Effector memory CD8-positive, alpha-beta T cell (primary cell): ENCODE measurements around the gene SSR1.
A peak's percentile ranks its signal among the peaks of the same experiment; 100 is the strongest.

ENCODE experiments used
- ATAC-seq: fragments of 150-1000 bp; cut with Tn5 transposase; replicated peaks from 2 replicates; pipeline ENCODE4 v1.10.0; 2021; ENCODE audit warnings: mild to moderate bottlenecking, moderate library complexity
- DNase-seq, 3 experiments: peaks; one replicate each; pipeline ENCODE4 v3.0.0; 2021
- H3K27ac Mint-ChIP-seq, 2 donors: one replicate each; pipeline ENCODE4 v1.8.0; 2022; ENCODE audit warnings: mild to moderate bottlenecking in 2 of 2, mixed read lengths in 2 of 2, moderate library complexity in 2 of 2
- H3K27me3 Mint-ChIP-seq, 2 donors: one replicate each; pipeline ENCODE4 v1.8.0; 2022; ENCODE audit warnings: mixed read lengths in 2 of 2
- H3K36me3 Mint-ChIP-seq: one replicate; pipeline ENCODE4 v1.8.0; 2022; ENCODE audit warnings: mild to moderate bottlenecking, moderate library complexity, mixed read lengths; ENCODE audit not compliant: insufficient read depth
- H3K4me1 Mint-ChIP-seq, 2 donors: one replicate each; pipeline ENCODE4 v1.8.0; 2022; ENCODE audit warnings: low read depth in 2 of 2, mixed read lengths in 2 of 2
- H3K4me3 Mint-ChIP-seq, 2 donors: one replicate each; pipeline ENCODE4 v1.8.0; 2022; ENCODE audit warnings: mild to moderate bottlenecking in 2 of 2, mixed read lengths in 2 of 2, moderate library complexity in 2 of 2
- H3K9me3 Mint-ChIP-seq, 2 donors: one replicate each; pipeline ENCODE4 v1.8.0; 2022; ENCODE audit warnings: mixed read lengths in 2 of 2

Gene SSR1

DNA sequence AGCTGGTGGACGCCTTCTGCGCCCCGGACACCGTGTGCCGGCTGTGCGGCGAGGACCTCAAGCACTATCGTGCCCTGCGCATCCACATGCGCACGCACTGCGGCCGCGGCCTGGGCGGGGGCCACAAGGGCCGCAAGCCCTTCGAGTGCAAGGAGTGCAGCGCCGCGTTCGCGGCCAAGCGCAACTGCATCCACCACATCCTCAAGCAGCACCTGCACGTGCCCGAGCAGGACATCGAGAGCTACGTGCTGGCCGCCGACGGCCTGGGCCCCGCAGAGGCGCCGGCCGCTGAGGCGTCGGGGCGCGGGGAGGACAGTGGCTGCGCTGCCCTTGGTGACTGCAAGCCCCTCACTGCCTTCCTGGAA, 82.7 kb downstream of the SSR1 start:
- Mint-ChIP-seq H3K27me3 (no peaks in the 10 kb centered on the region), H3K27ac (no peak overlapping the region), H3K4me1 (peaks cover 5 to 15% of the 10 kb centered on the region in 2 donors), H3K4me3 (no peak overlapping the region), H3K36me3 (peaks cover 69% of the 10 kb centered on the region), H3K9me3 (no peaks in the 10 kb centered on the region)
- no peak for DNase-seq
- ATAC-seq = no peak

DNA sequence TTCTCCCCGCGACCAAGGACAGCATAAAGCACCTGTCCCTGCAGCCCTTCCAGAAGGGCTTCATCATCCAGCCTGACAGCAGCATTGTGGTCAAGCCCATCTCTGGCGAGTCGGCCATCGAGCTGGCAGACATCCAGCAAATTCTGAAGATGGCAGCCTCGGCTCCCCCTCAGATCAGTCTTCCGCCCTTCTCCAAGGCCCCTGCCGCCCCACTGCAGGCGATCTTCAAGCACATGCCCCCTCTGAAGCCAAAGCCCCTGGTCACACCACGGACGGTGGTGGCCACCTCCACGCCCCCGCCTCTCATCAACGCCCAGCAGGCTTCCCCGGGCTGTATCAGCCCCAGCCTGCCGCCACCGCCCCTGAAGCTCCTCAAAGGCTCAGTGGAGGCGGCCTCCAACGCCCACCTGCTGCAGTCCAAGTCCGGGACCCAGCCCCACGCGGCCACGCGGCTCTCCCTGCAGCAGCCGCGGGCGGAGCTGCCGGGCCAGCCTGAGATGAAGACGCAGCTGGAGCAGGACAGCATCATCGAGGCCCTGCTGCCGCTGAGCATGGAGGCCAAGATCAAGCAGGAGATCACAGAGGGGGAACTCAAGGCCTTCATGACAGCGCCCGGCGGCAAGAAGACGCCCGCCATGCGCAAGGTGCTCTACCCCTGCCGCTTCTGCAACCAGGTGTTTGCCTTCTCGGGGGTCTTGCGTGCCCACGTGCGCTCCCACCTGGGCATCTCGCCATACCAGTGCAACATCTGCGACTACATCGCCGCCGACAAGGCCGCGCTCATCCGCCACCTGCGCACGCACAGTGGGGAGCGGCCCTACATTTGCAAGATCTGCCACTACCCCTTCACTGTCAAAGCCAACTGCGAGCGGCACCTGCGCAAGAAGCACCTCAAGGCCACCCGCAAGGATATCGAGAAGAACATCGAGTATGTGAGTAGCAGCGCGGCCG, 83.3 kb downstream of the SSR1 start:
- DNase-seq (no peak), ATAC-seq (no peak)
- no peaks in the 10 kb centered on the region for H3K9me3 Mint-ChIP-seq
- H3K36me3 Mint-ChIP-seq = peaks cover 63% of the 10 kb centered on the region
- H3K4me1 Mint-ChIP-seq = peaks cover 5 to 15% of the 10 kb centered on the region in 2 donors
- no peak overlapping the region for H3K4me3 Mint-ChIP-seq
- no peak overlapping the region for H3K27ac Mint-ChIP-seq
- H3K27me3 Mint-ChIP-seq = no peaks in the 10 kb centered on the region

DNA sequence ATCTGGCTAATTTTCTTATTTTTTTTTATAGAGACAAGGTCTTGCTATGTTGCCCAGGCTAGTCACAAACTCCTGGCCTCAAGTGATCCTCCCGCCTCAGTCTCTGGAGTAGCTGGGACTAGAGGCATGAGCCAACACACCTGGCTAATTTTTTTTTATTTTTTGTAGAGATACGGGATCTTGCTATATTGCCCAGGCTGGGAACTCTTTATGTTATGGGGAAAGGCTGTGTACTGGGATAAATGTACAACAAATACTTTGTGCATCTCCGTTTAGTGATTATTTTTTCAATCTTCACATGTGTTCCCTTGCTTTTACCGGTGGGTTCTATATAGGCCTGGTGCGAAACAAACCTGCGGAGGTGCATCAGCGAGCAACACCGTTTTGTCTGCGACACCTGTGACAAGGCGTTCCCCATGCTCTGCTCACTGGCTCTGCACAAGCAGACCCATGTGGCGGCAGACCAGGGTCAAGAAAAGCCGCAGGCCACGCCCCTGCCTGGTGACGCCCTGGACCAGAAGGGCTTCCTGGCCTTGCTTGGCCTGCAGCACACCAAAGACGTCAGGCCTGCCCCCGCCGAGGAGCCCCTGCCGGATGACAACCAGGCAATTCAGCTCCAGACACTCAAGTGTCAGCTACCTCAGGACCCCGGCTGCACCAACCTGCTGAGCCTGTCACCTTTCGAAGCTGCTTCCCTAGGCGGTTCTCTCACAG, 84.2 kb downstream of the SSR1 start:
- H3K4me1 Mint-ChIP-seq = peaks cover 5 to 15% of the 10 kb centered on the region in 2 donors

DNA sequence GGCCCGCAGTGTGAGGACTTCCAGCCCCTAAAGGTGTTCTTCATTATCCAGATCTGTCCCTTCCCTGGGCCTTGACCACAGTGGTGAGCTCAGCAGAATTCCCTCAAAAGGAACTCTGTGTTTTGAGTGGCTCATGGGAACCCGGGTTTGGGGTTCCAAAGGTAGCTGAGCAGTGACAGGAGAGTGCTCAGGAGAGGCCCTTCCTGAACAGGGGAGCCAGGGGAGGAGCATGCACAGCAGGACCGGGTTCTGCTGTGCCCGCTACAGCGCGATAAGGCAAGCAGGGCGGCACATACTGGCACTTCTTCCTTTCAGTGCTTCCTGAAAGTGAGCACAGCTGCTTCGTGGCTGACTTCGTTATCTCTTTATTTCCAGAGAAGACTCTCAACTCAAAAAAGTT, 88.3 kb downstream of the SSR1 start:
- H3K4me1 Mint-ChIP-seq = peaks cover 0 to 15% of the 10 kb centered on the region in 2 donors
- DNase-seq (no peak), ATAC-seq (no peak)
- no peak overlapping the region for H3K4me3 Mint-ChIP-seq
- H3K36me3 Mint-ChIP-seq = peaks cover 63% of the 10 kb centered on the region
- no peaks in the 10 kb centered on the region for H3K9me3 Mint-ChIP-seq
- H3K27me3 Mint-ChIP-seq = no peaks in the 10 kb centered on the region
- H3K27ac Mint-ChIP-seq = no peak overlapping the region

More for the DNA sequence above, 84.2 kb downstream of the SSR1 start:
- Mint-ChIP-seq H3K27me3 (no peaks in the 10 kb centered on the region), H3K27ac (no peak overlapping the region), H3K36me3 (peaks cover 60% of the 10 kb centered on the region), H3K4me3 (no peak overlapping the region), H3K9me3 (no peaks in the 10 kb centered on the region)
- ATAC-seq (no peak), DNase-seq (no peak)

DNA sequence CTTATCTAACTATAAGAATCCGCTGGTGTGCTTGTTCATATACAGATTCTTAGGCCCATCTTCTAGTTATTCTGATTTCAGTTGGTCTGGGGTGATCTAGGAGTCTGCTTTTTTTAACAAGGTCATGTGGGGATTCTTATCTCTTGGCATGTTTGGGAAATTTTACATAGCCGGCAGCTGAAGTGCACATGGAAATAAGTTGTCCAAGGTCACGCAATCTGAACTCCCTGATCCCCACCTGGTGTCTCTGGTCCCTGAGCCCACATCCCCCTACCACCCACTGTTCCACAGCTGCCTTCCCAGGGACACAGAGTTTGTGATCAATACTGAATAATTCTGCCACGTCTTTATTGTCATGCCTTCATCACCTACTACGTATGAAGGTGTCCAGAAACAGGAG, 90.8 kb downstream of the SSR1 start:
- ATAC-seq = no peak
- DNase-seq = no peak
- H3K36me3 Mint-ChIP-seq = peaks cover 55% of the 10 kb centered on the region
- no peaks in the 10 kb centered on the region for H3K9me3 Mint-ChIP-seq
- H3K27me3 Mint-ChIP-seq = no peaks in the 10 kb centered on the region
- H3K27ac Mint-ChIP-seq = no peak overlapping the region
- no peak overlapping the region for H3K4me3 Mint-ChIP-seq
- H3K4me1 Mint-ChIP-seq = peaks cover 0 to 17% of the 10 kb centered on the region in 2 donors

DNA sequence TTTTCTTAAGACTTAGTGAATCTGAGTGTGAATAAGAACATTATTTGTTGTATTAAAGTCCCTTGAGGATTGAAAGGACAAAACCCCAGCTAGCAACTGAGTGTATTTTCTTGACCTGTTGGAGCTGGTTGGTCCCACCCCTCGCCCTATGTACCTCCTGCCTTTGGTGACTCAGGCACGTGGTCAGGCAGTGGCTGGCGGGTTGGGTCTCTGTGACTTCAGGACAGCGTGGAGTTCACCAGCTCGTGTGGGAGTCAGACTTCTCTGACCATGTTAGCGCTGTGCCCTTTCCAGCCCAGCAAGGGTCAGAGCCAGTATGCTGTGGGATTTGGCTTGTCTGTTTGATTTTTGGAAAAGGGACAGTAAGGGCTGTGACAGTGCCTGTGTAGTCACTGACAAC, 93.7 kb downstream of the SSR1 start:
- no peak for ATAC-seq

DNA sequence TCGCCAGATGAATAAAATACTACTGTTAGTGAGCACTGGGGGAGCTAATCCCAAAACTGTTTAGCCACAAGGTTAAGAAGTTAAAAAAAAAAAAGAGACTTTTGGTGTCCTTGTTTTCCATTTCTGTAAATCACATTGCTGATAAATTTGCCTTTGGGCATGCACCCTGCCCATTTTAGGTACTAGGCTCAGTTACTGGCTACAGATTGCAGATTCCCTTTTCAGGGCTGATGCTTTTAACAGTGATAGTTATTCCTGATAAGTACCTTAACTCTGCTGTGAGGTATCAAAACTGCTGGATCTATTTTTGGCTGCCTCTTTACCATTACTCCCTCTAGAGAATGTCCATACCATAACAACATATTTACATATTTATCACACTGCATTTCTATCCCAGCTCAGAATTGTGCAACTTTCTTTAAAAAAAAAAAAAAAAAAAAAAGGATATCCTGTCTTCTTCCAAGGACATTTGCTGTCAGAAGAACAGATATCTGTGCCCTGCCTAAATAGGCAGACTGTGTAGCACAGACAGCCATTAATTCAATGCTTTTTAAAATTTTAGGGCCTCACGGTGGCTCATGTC, 94.5 kb downstream of the SSR1 start:
- Mint-ChIP-seq H3K4me3 (no peak overlapping the region), H3K27me3 (no peaks in the 10 kb centered on the region), H3K36me3 (peaks cover 58% of the 10 kb centered on the region), H3K9me3 (no peaks in the 10 kb centered on the region), H3K27ac (peak overlapping the region in 1 of 2 donors; percentile 31), H3K4me1 (peaks cover 1 to 5% of the 10 kb centered on the region in 2 donors)
- ATAC-seq = no peak
- no peak for DNase-seq

More for the DNA sequence above, 93.7 kb downstream of the SSR1 start:
- Mint-ChIP-seq H3K27me3 (no peaks in the 10 kb centered on the region), H3K36me3 (peaks cover 53% of the 10 kb centered on the region), H3K4me3 (no peak overlapping the region), H3K27ac (no peak overlapping the region), H3K4me1 (peaks cover 1 to 5% of the 10 kb centered on the region in 2 donors), H3K9me3 (no peaks in the 10 kb centered on the region)
- no peak for DNase-seq
